ENCODE results near the gene SLC39A13. TPM values are rescaled to one million over a fixed set of nuclear protein-coding genes. Genes with fewer than 3 reads are reported as not detected.

Gene SLC39A13
- polyA plus RNA-seq, 4 donors, result 7.8 to 30.9 (median 18.0) TPM

GRCh38 chr11:47443028-47443700 lies 34.8 kb downstream of the SLC39A13 start:
- no peak overlapping the region for H3K4me3 ChIP-seq (ENCODE audit: low read depth in 1 of 3, low read length in 3 of 3)
- DNase-seq, result no peak
- 76 to 85% (median 78%) methylated on average over 12 of the region's 12 CpGs for WGBS, 3 donors
- H3K27me3 ChIP-seq (ENCODE audit: control insufficient read depth in 3 of 3, insufficient read depth in 3 of 3, low read length in 3 of 3), result no peaks in the 10 kb centered on the region
- no peaks in the 10 kb centered on the region for H3K4me1 ChIP-seq (ENCODE audit: control insufficient read depth in 3 of 3, insufficient read depth in 2 of 3, low read depth in 1 of 3, low read length in 2 of 3)
- H3K9me3 ChIP-seq (ENCODE audit: control insufficient read depth in 2 of 2, insufficient read depth in 1 of 2, low read depth in 1 of 2, low read length in 1 of 2), result no peaks in the 10 kb centered on the region
- FAIRE-seq, result no peak
- no peak overlapping the region for H3K27ac ChIP-seq (ENCODE audit: low read depth in 1 of 3, low read length in 2 of 3)
- H3K36me3 ChIP-seq (ENCODE audit: control insufficient read depth in 3 of 3, insufficient read depth in 2 of 3, low read depth in 1 of 3, low read length in 3 of 3), result peaks cover 0 to 4% (median 0%) of the 10 kb centered on the region in 3 donors

DNA sequence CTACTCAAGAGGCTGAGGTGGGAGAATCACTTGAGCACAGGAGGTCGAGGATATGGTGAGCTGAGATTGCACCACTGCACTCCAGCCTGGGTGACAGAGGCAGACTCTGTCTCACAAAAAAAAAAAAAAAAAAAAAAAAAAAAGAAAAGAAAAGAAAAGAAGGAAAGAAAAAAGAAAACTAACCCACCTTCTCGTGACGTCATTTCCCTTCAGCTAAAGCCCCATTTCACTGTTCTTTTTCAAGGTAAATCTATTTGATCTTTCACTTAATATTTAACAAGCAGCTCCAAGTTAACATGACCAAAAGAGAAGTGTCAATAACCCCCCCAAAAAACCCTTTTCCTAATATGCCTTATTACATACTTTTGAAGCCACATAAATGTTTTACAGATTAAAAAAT lies 35.4 kb downstream of the SLC39A13 start:
- no peaks in the 10 kb centered on the region for H3K9me3 ChIP-seq (ENCODE audit: control insufficient read depth in 2 of 2, insufficient read depth in 1 of 2, low read depth in 1 of 2, low read length in 1 of 2)
- no peaks in the 10 kb centered on the region for H3K4me1 ChIP-seq (ENCODE audit: control insufficient read depth in 3 of 3, insufficient read depth in 2 of 3, low read depth in 1 of 3, low read length in 2 of 3)
- peaks cover 0 to 4% (median 0%) of the 10 kb centered on the region in 3 donors for H3K36me3 ChIP-seq (ENCODE audit: control insufficient read depth in 3 of 3, insufficient read depth in 2 of 3, low read depth in 1 of 3, low read length in 3 of 3)
- H3K27ac ChIP-seq (ENCODE audit: low read depth in 1 of 3, low read length in 2 of 3), result no peak overlapping the region
- no peaks in the 10 kb centered on the region for H3K27me3 ChIP-seq (ENCODE audit: control insufficient read depth in 3 of 3, insufficient read depth in 3 of 3, low read length in 3 of 3)
- 69 to 86% (median 76%) methylated on average over 3 of the region's 3 CpGs for WGBS, 3 donors
- DNase-seq, result no peak
- FAIRE-seq, result no peak
- no peak overlapping the region for H3K4me3 ChIP-seq (ENCODE audit: low read depth in 1 of 3, low read length in 3 of 3)

DNA sequence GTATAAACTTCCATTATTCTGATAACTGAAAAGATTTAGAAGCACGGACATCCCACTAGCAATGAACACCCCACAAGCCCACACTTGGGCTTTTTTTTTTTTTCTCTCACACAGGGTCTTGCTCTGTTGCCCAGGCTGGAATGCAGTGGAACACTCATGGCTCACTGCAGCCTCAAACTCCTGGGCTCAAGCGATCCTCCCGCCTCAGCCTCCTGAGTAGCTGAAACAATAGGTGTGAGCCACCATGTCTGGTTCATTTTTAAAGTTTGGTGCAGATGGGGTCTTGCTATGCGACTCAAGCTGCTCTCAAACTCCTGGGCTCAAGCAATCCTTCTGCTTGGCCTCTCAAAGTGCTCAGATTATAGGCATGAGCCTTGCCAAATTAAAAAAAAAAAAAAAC lies 37.5 kb downstream of the SLC39A13 start:
- DNase-seq, result no peak
- WGBS, 3 donors, result 94 to 99% (median 99%) methylated on average over 4 of the region's 4 CpGs
- Histone ChIP-seq H3K36me3 (ENCODE audit: control insufficient read depth in 3 of 3, insufficient read depth in 2 of 3, low read depth in 1 of 3, low read length in 3 of 3) (peaks cover 0 to 4% (median 0%) of the 10 kb centered on the region in 3 donors), H3K4me1 (ENCODE audit: control insufficient read depth in 3 of 3, insufficient read depth in 2 of 3, low read depth in 1 of 3, low read length in 2 of 3) (no peaks in the 10 kb centered on the region), H3K4me3 (ENCODE audit: low read depth in 1 of 3, low read length in 3 of 3) (no peak overlapping the region), H3K27me3 (ENCODE audit: control insufficient read depth in 3 of 3, insufficient read depth in 3 of 3, low read length in 3 of 3) (no peaks in the 10 kb centered on the region), H3K27ac (ENCODE audit: low read depth in 1 of 3, low read length in 2 of 3) (no peak overlapping the region), H3K9me3 (ENCODE audit: control insufficient read depth in 2 of 2, insufficient read depth in 1 of 2, low read depth in 1 of 2, low read length in 1 of 2) (no peaks in the 10 kb centered on the region)
- FAIRE-seq, result no peak

DNA sequence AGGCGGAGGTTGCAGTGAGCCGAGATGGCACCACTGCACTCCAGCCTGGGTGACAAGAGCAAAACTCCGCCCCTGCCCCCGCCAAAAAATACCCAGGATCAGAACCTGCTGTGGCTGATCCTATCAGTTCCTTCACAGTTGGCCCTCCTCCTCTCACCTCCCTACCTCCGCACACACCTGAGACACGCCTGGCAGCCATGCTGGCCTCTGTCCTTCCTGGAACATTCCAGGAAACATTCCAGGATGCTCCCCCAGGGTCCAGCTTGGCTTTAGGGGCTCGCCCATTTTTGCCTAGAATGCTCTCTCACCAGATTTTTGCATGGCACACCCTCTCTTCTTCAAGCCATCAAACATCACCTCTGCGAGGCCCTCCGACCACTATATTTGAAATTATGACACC lies 38.4 kb downstream of the SLC39A13 start:
- no peaks in the 10 kb centered on the region for H3K9me3 ChIP-seq (ENCODE audit: control insufficient read depth in 2 of 2, insufficient read depth in 1 of 2, low read depth in 1 of 2, low read length in 1 of 2)
- 75 to 88% (median 83%) methylated on average over 6 to 9 of the region's 9 CpGs for WGBS, 3 donors
- H3K27me3 ChIP-seq (ENCODE audit: control insufficient read depth in 3 of 3, insufficient read depth in 3 of 3, low read length in 3 of 3), result no peaks in the 10 kb centered on the region
- H3K36me3 ChIP-seq (ENCODE audit: control insufficient read depth in 3 of 3, insufficient read depth in 2 of 3, low read depth in 1 of 3, low read length in 3 of 3), result peaks cover 0 to 4% (median 0%) of the 10 kb centered on the region in 3 donors
- no peaks in the 10 kb centered on the region for H3K4me1 ChIP-seq (ENCODE audit: control insufficient read depth in 3 of 3, insufficient read depth in 2 of 3, low read depth in 1 of 3, low read length in 2 of 3)
- H3K4me3 ChIP-seq (ENCODE audit: low read depth in 1 of 3, low read length in 3 of 3), result no peak overlapping the region
- no peak overlapping the region for H3K27ac ChIP-seq (ENCODE audit: low read depth in 1 of 3, low read length in 2 of 3)
- DNase-seq (no peak), FAIRE-seq (no peak)

- no peaks in the 10 kb centered on the region for H3K4me1 ChIP-seq (ENCODE audit: control insufficient read depth in 3 of 3, insufficient read depth in 2 of 3, low read depth in 1 of 3, low read length in 2 of 3)
- 89 to 92% (median 91%) methylated on average over 10 to 12 of the region's 12 CpGs for WGBS, 3 donors
- H3K27ac ChIP-seq (ENCODE audit: low read depth in 1 of 3, low read length in 2 of 3), result no peak overlapping the region
- FAIRE-seq (no peak), DNase-seq (no peak)
- H3K9me3 ChIP-seq (ENCODE audit: control insufficient read depth in 2 of 2, insufficient read depth in 1 of 2, low read depth in 1 of 2, low read length in 1 of 2), result no peaks in the 10 kb centered on the region
- no peak overlapping the region for H3K4me3 ChIP-seq (ENCODE audit: low read depth in 1 of 3, low read length in 3 of 3)
- H3K27me3 ChIP-seq (ENCODE audit: control insufficient read depth in 3 of 3, insufficient read depth in 3 of 3, low read length in 3 of 3), result no peaks in the 10 kb centered on the region
- peaks cover 0 to 4% (median 0%) of the 10 kb centered on the region in 3 donors for H3K36me3 ChIP-seq (ENCODE audit: control insufficient read depth in 3 of 3, insufficient read depth in 2 of 3, low read depth in 1 of 3, low read length in 3 of 3)
Measured at GRCh38 chr11:47447906-47448305, 39.5 kb downstream of the SLC39A13 start.

DNA sequence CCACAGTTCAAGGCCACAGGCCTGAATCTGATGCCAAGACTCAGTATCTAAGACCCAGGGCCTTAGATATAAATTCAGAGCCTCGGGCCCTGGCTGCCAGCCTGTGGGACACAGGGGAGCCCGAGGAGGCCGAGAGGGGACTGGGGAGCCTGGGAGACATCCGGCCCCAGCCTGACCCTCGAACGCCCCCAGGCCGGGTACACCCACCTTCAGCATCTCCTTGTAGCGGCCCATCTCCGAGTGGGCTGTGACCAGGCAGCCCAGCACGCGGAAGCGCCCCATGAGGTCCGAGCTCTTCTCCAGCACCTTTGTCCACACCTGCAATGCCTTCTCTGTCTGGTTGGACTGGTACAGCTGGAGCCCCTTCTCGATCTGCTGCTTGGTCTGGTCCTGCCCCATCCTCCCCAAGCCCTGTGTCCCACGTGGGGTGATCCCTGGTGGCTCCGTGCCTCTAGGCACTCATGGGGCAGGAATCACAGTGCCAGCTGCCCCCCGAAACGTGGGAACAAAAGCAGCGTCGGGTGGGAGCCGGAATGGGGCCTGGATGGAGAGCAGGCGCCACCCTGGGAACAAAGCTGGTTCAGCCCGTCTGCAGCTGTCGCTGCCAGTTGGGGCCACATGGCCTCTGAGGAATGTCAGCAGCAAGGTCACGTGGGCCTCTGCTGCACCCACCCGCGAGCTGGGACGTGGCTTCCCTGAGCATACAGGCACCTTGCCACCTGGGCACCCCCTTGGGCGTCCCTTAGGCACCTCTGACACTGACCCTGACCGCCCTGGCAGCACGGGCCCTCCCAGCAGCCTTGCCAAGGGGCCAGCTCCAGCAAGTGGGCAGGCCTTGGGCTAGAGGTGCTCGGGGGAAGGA lies 40.4 kb downstream of the SLC39A13 start, which contains the start of gene RAPSN:
Gene RAPSN, minus strand, starts transcription at position 571 of the 862 bp plus-strand sequence. Its CDS starts 172 bp downstream, at position 399.
- Histone ChIP-seq H3K27me3 (ENCODE audit: control insufficient read depth in 3 of 3, insufficient read depth in 3 of 3, low read length in 3 of 3) (no peaks in the 10 kb centered on the region), H3K27ac (ENCODE audit: low read depth in 1 of 3, low read length in 2 of 3) (no peak within 1 kb of the TSS), H3K4me3 (ENCODE audit: low read depth in 1 of 3, low read length in 3 of 3) (no peak within 1 kb of the TSS), H3K36me3 (ENCODE audit: control insufficient read depth in 3 of 3, insufficient read depth in 2 of 3, low read depth in 1 of 3, low read length in 3 of 3) (peaks cover 0 to 4% (median 0%) of the 10 kb centered on the region in 3 donors), H3K9me3 (ENCODE audit: control insufficient read depth in 2 of 2, insufficient read depth in 1 of 2, low read depth in 1 of 2, low read length in 1 of 2) (no peaks in the 10 kb centered on the region), H3K4me1 (ENCODE audit: control insufficient read depth in 3 of 3, insufficient read depth in 2 of 3, low read depth in 1 of 3, low read length in 2 of 3) (no peaks in the 10 kb centered on the region)
- WGBS, 3 donors, result 86 to 88% (median 87%) methylated on average over 32 of the region's 32 CpGs
- no peak for DNase-seq
- FAIRE-seq, result no peak

GRCh38 chr11:47449541-47449940 lies 41.2 kb downstream of the SLC39A13 start:
- H3K4me1 ChIP-seq (ENCODE audit: control insufficient read depth in 3 of 3, insufficient read depth in 2 of 3, low read depth in 1 of 3, low read length in 2 of 3), result no peaks in the 10 kb centered on the region
- 73 to 82% (median 78%) methylated on average over 8 of the region's 8 CpGs for WGBS, 3 donors
- H3K4me3 ChIP-seq (ENCODE audit: low read depth in 1 of 3, low read length in 3 of 3), result no peak overlapping the region
- FAIRE-seq (no peak), DNase-seq (no peak)
- H3K9me3 ChIP-seq (ENCODE audit: control insufficient read depth in 2 of 2, insufficient read depth in 1 of 2, low read depth in 1 of 2, low read length in 1 of 2), result no peaks in the 10 kb centered on the region
- no peak overlapping the region for H3K27ac ChIP-seq (ENCODE audit: low read depth in 1 of 3, low read length in 2 of 3)
- H3K27me3 ChIP-seq (ENCODE audit: control insufficient read depth in 3 of 3, insufficient read depth in 3 of 3, low read length in 3 of 3), result no peaks in the 10 kb centered on the region
- H3K36me3 ChIP-seq (ENCODE audit: control insufficient read depth in 3 of 3, insufficient read depth in 2 of 3, low read depth in 1 of 3, low read length in 3 of 3), result peaks cover 0 to 4% (median 0%) of the 10 kb centered on the region in 3 donors

- no peak for FAIRE-seq
Measured at GRCh38 chr11:47451436-47451835, 43.0 kb downstream of the SLC39A13 start.

More at GRCh38 chr11:47451436-47451835, 43.0 kb downstream of the SLC39A13 start:
- Histone ChIP-seq H3K36me3 (ENCODE audit: control insufficient read depth in 3 of 3, insufficient read depth in 2 of 3, low read depth in 1 of 3, low read length in 3 of 3) (peaks cover 0 to 4% (median 0%) of the 10 kb centered on the region in 3 donors), H3K27ac (ENCODE audit: low read depth in 1 of 3, low read length in 2 of 3) (no peak overlapping the region), H3K4me1 (ENCODE audit: control insufficient read depth in 3 of 3, insufficient read depth in 2 of 3, low read depth in 1 of 3, low read length in 2 of 3) (no peaks in the 10 kb centered on the region), H3K9me3 (ENCODE audit: control insufficient read depth in 2 of 2, insufficient read depth in 1 of 2, low read depth in 1 of 2, low read length in 1 of 2) (no peaks in the 10 kb centered on the region), H3K4me3 (ENCODE audit: low read depth in 1 of 3, low read length in 3 of 3) (no peak overlapping the region), H3K27me3 (ENCODE audit: control insufficient read depth in 3 of 3, insufficient read depth in 3 of 3, low read length in 3 of 3) (no peaks in the 10 kb centered on the region)
- WGBS, 3 donors, result 85 to 93% (median 86%) methylated on average over 4 of the region's 4 CpGs
- no peak for DNase-seq

All from small intestine (tissue), 7 donors.